ENCODE measurements around the gene MYO9A. TPM values are rescaled to one million over a fixed set of nuclear protein-coding genes. Genes with fewer than 3 reads are reported as not detected.

The MYO9A gene
- total RNA-seq, 1 experiment from 2014 or later = 23.0 TPM

DNA sequence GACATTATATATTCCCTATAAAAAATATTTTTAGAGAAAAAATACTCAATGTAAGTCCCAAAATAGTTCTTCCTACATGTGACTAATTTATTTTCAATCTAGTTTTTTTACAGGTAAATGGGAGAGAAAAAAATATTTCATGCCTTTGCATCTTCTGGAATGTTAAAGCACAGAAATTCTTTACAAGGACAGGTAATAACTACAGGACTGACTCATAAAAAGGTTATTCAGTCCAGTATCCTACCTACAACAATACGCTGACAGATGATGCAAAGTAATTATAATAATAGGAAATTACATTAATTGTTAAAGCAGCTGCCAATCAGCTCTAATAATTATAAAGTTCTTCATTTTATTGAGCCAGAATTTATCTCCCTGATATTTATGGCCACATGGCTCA is 147.5 kb downstream of the MYO9A start:
- Histone ChIP-seq H3K4me2 (ENCODE audit: low read length) (no peak overlapping the region), H3K9me3 (ENCODE audit: control insufficient read depth in 1 of 2, insufficient read depth in 1 of 2, low read depth in 1 of 2, low read length in 2 of 2) (no peaks in the 10 kb centered on the region), H3K4me1 (ENCODE audit: control insufficient read depth in 1 of 2, insufficient read depth in 2 of 2, low read length in 2 of 2) (peaks cover 0 to 2% of the 10 kb centered on the region in 2 experiments; a peak in 2 of 4 replicates), H2AFZ (ENCODE audit: low read depth, low read length, poor library complexity, severe bottlenecking) (no peak overlapping the region), H3K79me2 (ENCODE audit: insufficient read depth, low read length) (no peaks in the 10 kb centered on the region), H4K20me1 (ENCODE audit: insufficient read depth) (no peaks in the 10 kb centered on the region), H3K9ac (ENCODE audit: low read length) (no peak overlapping the region), H3K36me3 (ENCODE audit: control insufficient read depth in 1 of 2, insufficient read depth in 2 of 2, low read length in 2 of 2) (no peaks in the 10 kb centered on the region), H3K4me3 (replicated peaks in 1 of 2; ENCODE audit: low read depth in 1 of 2, low read length in 2 of 2) (no peak overlapping the region), H3K27ac (ENCODE audit: low read depth, low read length) (no peak overlapping the region), H3K9me2 (ENCODE audit: insufficient read depth) (no peaks in the 10 kb centered on the region), H3K27me3 (ENCODE audit: insufficient read depth, low read length) (no peaks in the 10 kb centered on the region)
- DNase-seq (ENCODE audit: low read depth, low spot score) (no peak), ATAC-seq (no peak)
- TF ChIP-seq, protein P1, sequence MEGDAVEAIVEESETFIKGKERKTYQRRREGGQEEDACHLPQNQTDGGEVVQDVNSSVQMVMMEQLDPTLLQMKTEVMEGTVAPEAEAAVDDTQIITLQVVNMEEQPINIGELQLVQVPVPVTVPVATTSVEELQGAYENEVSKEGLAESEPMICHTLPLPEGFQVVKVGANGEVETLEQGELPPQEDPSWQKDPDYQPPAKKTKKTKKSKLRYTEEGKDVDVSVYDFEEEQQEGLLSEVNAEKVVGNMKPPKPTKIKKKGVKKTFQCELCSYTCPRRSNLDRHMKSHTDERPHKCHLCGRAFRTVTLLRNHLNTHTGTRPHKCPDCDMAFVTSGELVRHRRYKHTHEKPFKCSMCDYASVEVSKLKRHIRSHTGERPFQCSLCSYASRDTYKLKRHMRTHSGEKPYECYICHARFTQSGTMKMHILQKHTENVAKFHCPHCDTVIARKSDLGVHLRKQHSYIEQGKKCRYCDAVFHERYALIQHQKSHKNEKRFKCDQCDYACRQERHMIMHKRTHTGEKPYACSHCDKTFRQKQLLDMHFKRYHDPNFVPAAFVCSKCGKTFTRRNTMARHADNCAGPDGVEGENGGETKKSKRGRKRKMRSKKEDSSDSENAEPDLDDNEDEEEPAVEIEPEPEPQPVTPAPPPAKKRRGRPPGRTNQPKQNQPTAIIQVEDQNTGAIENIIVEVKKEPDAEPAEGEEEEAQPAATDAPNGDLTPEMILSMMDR (IDR thresholded peaks at IDR 0.05 in 2 of 3, conservative IDR thresholded peaks at IDR 0.05 in 1 of 3; ENCODE audit: borderline replicate concordance in 1 of 3, insufficient read depth in 1 of 3, low read depth in 2 of 3, low read length in 2 of 3) = no peak
- TF ChIP-seq YY1 (IDR thresholded peaks at IDR 0.05; ENCODE audit: extremely low read depth, insufficient replicate concordance, low read depth, low read length) = no peak
- TF ChIP-seq SRF (IDR thresholded peaks at IDR 0.05; ENCODE audit: low read depth) = no peak
- no peak for TF ChIP-seq ELF1 (IDR thresholded peaks at IDR 0.05; ENCODE audit: borderline replicate concordance, low read depth)
- TF ChIP-seq SP1 (IDR thresholded peaks at IDR 0.05; ENCODE audit: low read depth) = no peak
- TF ChIP-seq EGR1 (IDR thresholded peaks at IDR 0.05; ENCODE audit: low read depth) = no peak
- TF ChIP-seq TCF7L2 (IDR thresholded peaks at IDR 0.05; ENCODE audit: borderline replicate concordance, extremely low read depth, insufficient read depth, insufficient read length) = no peak
- TF ChIP-seq POLR2AphosphoS5 (IDR thresholded peaks at IDR 0.05; ENCODE audit: low read depth, low read length) = no peak
- TF ChIP-seq, protein P2, sequence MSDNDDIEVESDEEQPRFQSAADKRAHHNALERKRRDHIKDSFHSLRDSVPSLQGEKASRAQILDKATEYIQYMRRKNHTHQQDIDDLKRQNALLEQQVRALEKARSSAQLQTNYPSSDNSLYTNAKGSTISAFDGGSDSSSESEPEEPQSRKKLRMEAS (IDR thresholded peaks at IDR 0.05) = no peak
- TF ChIP-seq ZFX (IDR thresholded peaks at IDR 0.05) = no peak
- no peak for TF ChIP-seq EZH2phosphoT487 (IDR thresholded peaks at IDR 0.05; ENCODE audit: borderline replicate concordance)
- TF ChIP-seq, protein P3, sequence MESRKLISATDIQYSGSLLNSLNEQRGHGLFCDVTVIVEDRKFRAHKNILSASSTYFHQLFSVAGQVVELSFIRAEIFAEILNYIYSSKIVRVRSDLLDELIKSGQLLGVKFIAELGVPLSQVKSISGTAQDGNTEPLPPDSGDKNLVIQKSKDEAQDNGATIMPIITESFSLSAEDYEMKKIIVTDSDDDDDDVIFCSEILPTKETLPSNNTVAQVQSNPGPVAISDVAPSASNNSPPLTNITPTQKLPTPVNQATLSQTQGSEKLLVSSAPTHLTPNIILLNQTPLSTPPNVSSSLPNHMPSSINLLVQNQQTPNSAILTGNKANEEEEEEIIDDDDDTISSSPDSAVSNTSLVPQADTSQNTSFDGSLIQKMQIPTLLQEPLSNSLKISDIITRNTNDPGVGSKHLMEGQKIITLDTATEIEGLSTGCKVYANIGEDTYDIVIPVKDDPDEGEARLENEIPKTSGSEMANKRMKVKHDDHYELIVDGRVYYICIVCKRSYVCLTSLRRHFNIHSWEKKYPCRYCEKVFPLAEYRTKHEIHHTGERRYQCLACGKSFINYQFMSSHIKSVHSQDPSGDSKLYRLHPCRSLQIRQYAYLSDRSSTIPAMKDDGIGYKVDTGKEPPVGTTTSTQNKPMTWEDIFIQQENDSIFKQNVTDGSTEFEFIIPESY (IDR thresholded peaks at IDR 0.05; ENCODE audit: extremely low read depth, insufficient replicate concordance, low read length) = no peak
- TF ChIP-seq, protein P4, sequence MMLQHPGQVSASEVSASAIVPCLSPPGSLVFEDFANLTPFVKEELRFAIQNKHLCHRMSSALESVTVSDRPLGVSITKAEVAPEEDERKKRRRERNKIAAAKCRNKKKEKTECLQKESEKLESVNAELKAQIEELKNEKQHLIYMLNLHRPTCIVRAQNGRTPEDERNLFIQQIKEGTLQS (IDR thresholded peaks at IDR 0.05) = no peak
- no peak for TF ChIP-seq POLR2A (IDR thresholded peaks at IDR 0.05; ENCODE audit: borderline replicate concordance, extremely low read depth, insufficient read depth, insufficient read length)
- CTCF ChIA-PET = no interaction called here
- RAD21 ChIA-PET (ENCODE audit: low non-redundant PET in 1 of 2, low total read pairs in 2 of 2, uncharacterized antibody in 2 of 2, unreplicated experiment in 2 of 2) = no interaction called here
- intact Hi-C loops (cut with micrococcal nuclease) = no loop called here
- no TSS peak for BruUV-seq (replicated peaks)
- POLR2A ChIA-PET = no interaction called here
